Tibial artery (tissue), 4 donors: ENCODE data around the gene FGF3.

ENCODE experiments used
- DNase-seq, 2 donors: peaks; one replicate each; pipeline ENCODE4 v3.0.0-alpha.2; 2019
- H3K27ac ChIP-seq, 2 donors: fragments of 200-600 bp; sonication (generic) in 1 of 2; 1 replicate in 1 of 2; 2 replicates in 1 of 2; pipeline ENCODE4 v1.5.1; 2018 to 2019; ENCODE audit warnings: mild to moderate bottlenecking in 1 of 2
- H3K27me3 ChIP-seq, 2 donors: fragments of 200-600 bp; sonication (generic) in 1 of 2; one replicate each; pipeline versions ENCODE4 v1.5.1 to v1.6.0; 2016 to 2019
- H3K36me3 ChIP-seq, 3 donors: fragments of 200-600 bp; sonication (generic) in 2 of 3; one replicate each; pipeline ENCODE4 v1.5.1; 2016 to 2019; ENCODE audit warnings: mild to moderate bottlenecking in 2 of 3
- H3K4me1 ChIP-seq, 4 donors: fragments of 200-600 bp; sonication (generic) in 2 of 4; 1 replicate in 3 of 4; 2 replicates in 1 of 4; pipeline ENCODE4 v1.5.1; 2016 to 2019
- H3K4me3 ChIP-seq, 2 donors: fragments of 200-600 bp; sonication (generic) in 1 of 2; 1 replicate in 1 of 2; 2 replicates in 1 of 2; pipeline ENCODE4 v1.5.1; 2018 to 2019; ENCODE audit warnings: mild to moderate bottlenecking in 2 of 2
- H3K9me3 ChIP-seq, 3 donors: fragments of 200-600 bp; sonication (generic) in 1 of 3; one replicate each; pipeline ENCODE4 v1.5.1; 2016 to 2019
- intact Hi-C: fragments of 100-400 bp; cut with DNase I; formaldehyde crosslinking; loops from one replicate; pipeline ENCODE4 v1.15.0; 2023; ENCODE audit warnings: low total_unique reads
- TF ChIP-seq, protein P1 (sequence below), 2 experiments: fragments of 200-600 bp in 1 of 2; fragments of 450-650 bp in 1 of 2; IDR thresholded peaks; one replicate each; pipeline ENCODE4 v1.5.1; 2017 to 2019; ENCODE audit warnings: antibody characterized with exemption in 2 of 2, mild to moderate bottlenecking in 1 of 2, moderate library complexity in 1 of 2

Gene FGF3

DNA sequence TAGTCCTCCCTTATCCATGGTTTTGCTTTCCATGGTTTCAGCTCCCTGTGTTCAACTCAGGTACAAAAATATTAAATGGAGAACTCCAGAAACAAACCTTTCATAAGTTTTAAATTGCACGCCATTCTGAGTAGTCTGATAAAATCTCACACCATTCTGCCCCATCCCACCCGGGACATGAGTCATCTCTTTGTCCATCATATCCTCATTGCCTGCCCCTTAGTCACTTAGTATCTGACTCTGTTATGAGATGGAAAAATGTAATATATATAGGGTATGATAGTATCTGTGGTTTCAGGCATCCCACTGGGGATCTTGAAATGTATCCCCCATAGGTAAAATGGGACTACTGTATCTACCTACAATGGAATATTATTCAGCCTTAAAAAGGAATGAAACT, 35.5 kb upstream of the FGF3 start:
- Histone ChIP-seq H3K4me3 (no peak overlapping the region), H3K27ac (no peak overlapping the region), H3K4me1 (no peaks in the 10 kb centered on the region), H3K36me3 (no peaks in the 10 kb centered on the region), H3K9me3 (peaks cover 0 to 21% (median 16%) of the 10 kb centered on the region in 3 donors), H3K27me3 (peaks cover 0 to 27% of the 10 kb centered on the region in 2 donors)
- TF ChIP-seq, protein P1, sequence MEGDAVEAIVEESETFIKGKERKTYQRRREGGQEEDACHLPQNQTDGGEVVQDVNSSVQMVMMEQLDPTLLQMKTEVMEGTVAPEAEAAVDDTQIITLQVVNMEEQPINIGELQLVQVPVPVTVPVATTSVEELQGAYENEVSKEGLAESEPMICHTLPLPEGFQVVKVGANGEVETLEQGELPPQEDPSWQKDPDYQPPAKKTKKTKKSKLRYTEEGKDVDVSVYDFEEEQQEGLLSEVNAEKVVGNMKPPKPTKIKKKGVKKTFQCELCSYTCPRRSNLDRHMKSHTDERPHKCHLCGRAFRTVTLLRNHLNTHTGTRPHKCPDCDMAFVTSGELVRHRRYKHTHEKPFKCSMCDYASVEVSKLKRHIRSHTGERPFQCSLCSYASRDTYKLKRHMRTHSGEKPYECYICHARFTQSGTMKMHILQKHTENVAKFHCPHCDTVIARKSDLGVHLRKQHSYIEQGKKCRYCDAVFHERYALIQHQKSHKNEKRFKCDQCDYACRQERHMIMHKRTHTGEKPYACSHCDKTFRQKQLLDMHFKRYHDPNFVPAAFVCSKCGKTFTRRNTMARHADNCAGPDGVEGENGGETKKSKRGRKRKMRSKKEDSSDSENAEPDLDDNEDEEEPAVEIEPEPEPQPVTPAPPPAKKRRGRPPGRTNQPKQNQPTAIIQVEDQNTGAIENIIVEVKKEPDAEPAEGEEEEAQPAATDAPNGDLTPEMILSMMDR (IDR thresholded peaks at IDR 0.05): no peak
- intact Hi-C loops: no loop called here
- DNase-seq: no peak

DNA sequence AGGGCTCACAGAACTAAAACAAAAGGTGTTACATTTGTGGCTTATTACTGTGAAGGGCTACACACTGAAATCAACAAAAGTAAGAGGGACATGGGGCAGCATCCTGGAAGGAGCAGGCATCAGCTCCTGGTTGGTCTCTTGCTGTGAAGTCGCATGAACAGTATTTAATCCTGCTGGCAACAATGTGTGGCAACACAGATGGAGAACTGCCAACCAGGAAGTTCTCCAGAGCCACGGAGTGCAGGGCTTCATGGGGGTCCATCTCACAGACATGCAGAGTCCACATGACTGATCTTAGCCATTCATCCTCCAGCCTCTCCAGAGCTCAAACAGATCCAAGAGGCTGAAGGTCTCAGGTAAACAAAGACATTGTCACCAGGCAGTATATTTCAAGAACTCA, 32.8 kb upstream of the FGF3 start:
- no peaks in the 10 kb centered on the region for H3K4me1 ChIP-seq
- H3K9me3 ChIP-seq: peaks cover 0 to 26% (median 16%) of the 10 kb centered on the region in 3 donors
- no peak overlapping the region for H3K4me3 ChIP-seq
- intact Hi-C loops: no loop called here
- no peak overlapping the region for H3K27ac ChIP-seq
- TF ChIP-seq, protein P1 (IDR thresholded peaks at IDR 0.05): no peak
- H3K27me3 ChIP-seq: peaks cover 0 to 27% of the 10 kb centered on the region in 2 donors
- no peak for DNase-seq
- no peaks in the 10 kb centered on the region for H3K36me3 ChIP-seq

DNA sequence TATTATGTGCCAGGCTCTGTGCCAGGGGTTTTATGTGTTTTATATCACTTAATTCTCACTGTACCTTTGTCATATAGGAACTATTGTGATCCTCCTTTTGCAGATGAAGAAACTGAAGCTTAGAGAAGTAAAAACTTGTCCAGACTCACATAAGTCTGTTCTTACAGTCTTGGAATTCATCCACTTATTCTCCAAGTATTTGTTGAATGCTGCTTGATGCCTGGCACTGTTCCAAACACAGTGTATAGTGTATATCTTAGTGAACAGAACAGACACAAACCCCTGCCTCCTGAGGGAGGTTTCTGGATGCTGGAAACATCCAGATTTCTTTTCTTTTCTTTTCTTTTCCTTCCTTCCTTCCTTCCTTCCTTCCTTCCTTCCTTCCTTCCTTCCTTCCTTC, 29.0 kb upstream of the FGF3 start:
- H3K27me3 ChIP-seq: peaks cover 0 to 33% of the 10 kb centered on the region in 2 donors
- H3K4me3 ChIP-seq: no peak overlapping the region
- peaks cover 0 to 19% (median 7%) of the 10 kb centered on the region in 3 donors for H3K9me3 ChIP-seq
- H3K4me1 ChIP-seq: no peaks in the 10 kb centered on the region
- DNase-seq: no peak
- intact Hi-C loops: no loop called here
- TF ChIP-seq, protein P1 (IDR thresholded peaks at IDR 0.05): no peak
- H3K27ac ChIP-seq: no peak overlapping the region
- H3K36me3 ChIP-seq: no peaks in the 10 kb centered on the region

DNA sequence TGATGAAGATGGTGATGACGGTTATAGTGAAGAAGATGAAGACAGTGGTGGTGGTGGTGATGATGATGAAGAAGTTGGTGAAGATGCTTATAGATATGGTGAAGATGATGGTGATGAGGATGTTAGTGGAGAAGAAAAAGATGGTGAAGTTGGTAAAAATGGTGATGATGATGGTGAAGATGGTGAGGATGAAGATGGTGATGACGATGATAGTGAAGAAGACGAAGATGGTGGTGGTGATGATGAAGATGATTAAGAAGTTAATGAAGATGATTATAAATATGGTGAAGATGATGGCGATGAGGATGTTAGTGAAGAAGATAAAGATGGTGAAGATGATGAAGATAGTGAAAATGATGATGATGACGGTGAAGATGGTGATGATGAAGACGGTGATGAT, 25.2 kb upstream of the FGF3 start:
- no peak overlapping the region for H3K27ac ChIP-seq
- intact Hi-C loops: no loop called here
- TF ChIP-seq, protein P1 (IDR thresholded peaks at IDR 0.05): no peak
- H3K27me3 ChIP-seq: peaks cover 0 to 35% of the 10 kb centered on the region in 2 donors
- no peaks in the 10 kb centered on the region for H3K4me1 ChIP-seq
- no peak for DNase-seq
- H3K4me3 ChIP-seq: no peak overlapping the region
- H3K9me3 ChIP-seq: peaks cover 0 to 5% (median 0%) of the 10 kb centered on the region in 3 donors
- H3K36me3 ChIP-seq: no peaks in the 10 kb centered on the region

DNA sequence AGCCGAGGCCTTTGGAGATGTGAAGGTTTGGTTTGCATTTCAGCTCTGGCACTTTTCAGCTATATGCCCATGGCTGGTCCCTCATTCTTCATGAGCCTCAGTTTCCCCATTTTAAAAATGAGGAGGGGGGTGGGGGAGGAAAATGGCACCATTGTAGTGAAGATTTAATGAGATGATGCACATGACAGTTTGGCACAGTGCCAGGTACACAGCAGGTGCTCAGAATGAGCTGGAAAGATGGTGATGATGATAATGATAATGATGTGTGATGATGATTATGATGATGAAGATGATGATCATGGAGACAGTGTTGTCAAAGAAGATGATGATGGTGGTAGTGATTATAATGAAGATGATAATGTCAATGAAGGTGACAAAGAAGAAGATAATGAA, 24.3 kb upstream of the FGF3 start:
- Histone ChIP-seq H3K4me3 (no peak overlapping the region), H3K36me3 (no peaks in the 10 kb centered on the region), H3K4me1 (no peaks in the 10 kb centered on the region), H3K27me3 (peaks cover 0 to 35% of the 10 kb centered on the region in 2 donors), H3K9me3 (no peaks in the 10 kb centered on the region), H3K27ac (no peak overlapping the region)
- intact Hi-C loops: no loop called here
- no peak for DNase-seq
- TF ChIP-seq, protein P1 (IDR thresholded peaks at IDR 0.05): no peak
